K562 (cell line): Measurements from ENCODE around the gene RCBTB1. TPM values are rescaled to one million over a fixed set of nuclear protein-coding genes. Genes with fewer than 3 reads are reported as not detected.

ENCODE experiments used
- CCNT2 ChIP-seq: IDR thresholded peaks from 2 replicates; pipeline ENCODE4 v1.6.1; 2011; ENCODE audit warnings: borderline replicate concordance, low read depth, mild to moderate bottlenecking, moderate library complexity, mixed read lengths, low read length; ENCODE audit not compliant: insufficient read length; ENCODE audit errors: extremely low read depth
- ERF ChIP-seq: fragments of 450-650 bp; formaldehyde crosslinking; IDR thresholded peaks from 2 replicates; pipeline ENCODE4 v1.4.0; 2020; ENCODE audit warnings: mild to moderate bottlenecking, mixed read lengths
- KDM5B ChIP-seq: fragments of 200-600 bp; sonication (generic); IDR thresholded peaks from 2 replicates; pipeline ENCODE4 v1.6.1; 2012; ENCODE audit warnings: low read depth, mild to moderate bottlenecking, moderate library complexity, low read length, control low read depth, inconsistent platforms; ENCODE audit not compliant: insufficient replicate concordance
- PCBP2 ChIP-seq: fragments of 200-400 bp; formaldehyde crosslinking; IDR thresholded peaks from 2 replicates; pipeline ENCODE4 v1.6.1; 2018; ENCODE audit warnings: low read length, low read depth, mild to moderate bottlenecking, moderate library complexity; ENCODE audit not compliant: poor library complexity, severe bottlenecking
- RAD51 ChIP-seq: fragments of 450-650 bp; IDR thresholded peaks from 2 replicates; pipeline ENCODE4 v1.7.1; 2016; ENCODE audit warnings: low read depth, mild to moderate bottlenecking, borderline replicate concordance
- TFE3 ChIP-seq: fragments of 450-650 bp; formaldehyde crosslinking; IDR thresholded peaks from 2 replicates; pipeline ENCODE4 v1.4.0; 2020; ENCODE audit warnings: mild to moderate bottlenecking, mixed read lengths
- ZNF239 ChIP-seq: fragments of 250-450 bp; sonication (Bioruptor Pico); IDR thresholded peaks from 2 replicates; pipeline ENCODE4 v1.4.0; 2020; ENCODE audit warnings: mild to moderate bottlenecking
- ZNF263 ChIP-seq: sonication (generic); formaldehyde crosslinking; IDR thresholded peaks from 2 replicates; pipeline ENCODE4 v1.8.0; 2022; ENCODE audit warnings: mild to moderate bottlenecking, missing genetic modification reagents, borderline replicate concordance
- ZNF586 ChIP-seq: fragments of 450-650 bp; formaldehyde crosslinking; conservative IDR thresholded peaks from 2 replicates; pipeline ENCODE4 v1.4.0; 2020; ENCODE audit warnings: mild to moderate bottlenecking, moderate library complexity
- polyA plus RNA-seq, 8 experiments: library from polyadenylated mRNA; depleted of rRNA in 4 of 8; stranded (reverse) in 5 of 8; unstranded in 3 of 8; fragments of >200 nt; fragmentation: Nextera tagmentation in 2 of 8; fragmentation: Illumina TruSeq in 1 of 8; extraction: Ambion mirVana in 2 of 8; extraction: Trizol in 1 of 8; gene quantifications; 2 replicates each; pipeline versions ENCODE4 v1.2.1 to v1.2.3, GENCODE V29; 2011 to 2014; ENCODE audit warnings: inconsistent platforms in 1 of 8, missing spikeins in 1 of 8
- total RNA-seq, 7 experiments: library from RNA; depleted of rRNA in 6 of 7; stranded (reverse); fragments of >200 nt in 6 of 7; fragmentation: Illumina TruSeq in 2 of 7; extraction: Trizol in 2 of 7; gene quantifications; 2 replicates each; pipeline versions ENCODE4 v1.2.1 to v1.2.3, GENCODE V29; 2011 to 2021; ENCODE audit warnings: low replicate concordance in 1 of 7
- TF ChIP-seq, protein P1 (sequence below): fragments of 450-650 bp; IDR thresholded peaks from 2 replicates; pipeline ENCODE4 v1.6.1; 2016; ENCODE audit warnings: mild to moderate bottlenecking, moderate library complexity
- TF ChIP-seq, protein P2 (sequence below): conservative IDR thresholded peaks from 2 replicates; pipeline ENCODE4 v1.6.1; 2011; ENCODE audit warnings: low read depth, mild to moderate bottlenecking, low read length; ENCODE audit not compliant: control insufficient read depth

The RCBTB1 gene
- total and polyA plus RNA-seq, 9 of the 15 experiments (the other 6 are each of a cell fraction or from before 2014, with no cell fraction given) = 4.0 to 11.3 (median 8.4) TPM

DNA sequence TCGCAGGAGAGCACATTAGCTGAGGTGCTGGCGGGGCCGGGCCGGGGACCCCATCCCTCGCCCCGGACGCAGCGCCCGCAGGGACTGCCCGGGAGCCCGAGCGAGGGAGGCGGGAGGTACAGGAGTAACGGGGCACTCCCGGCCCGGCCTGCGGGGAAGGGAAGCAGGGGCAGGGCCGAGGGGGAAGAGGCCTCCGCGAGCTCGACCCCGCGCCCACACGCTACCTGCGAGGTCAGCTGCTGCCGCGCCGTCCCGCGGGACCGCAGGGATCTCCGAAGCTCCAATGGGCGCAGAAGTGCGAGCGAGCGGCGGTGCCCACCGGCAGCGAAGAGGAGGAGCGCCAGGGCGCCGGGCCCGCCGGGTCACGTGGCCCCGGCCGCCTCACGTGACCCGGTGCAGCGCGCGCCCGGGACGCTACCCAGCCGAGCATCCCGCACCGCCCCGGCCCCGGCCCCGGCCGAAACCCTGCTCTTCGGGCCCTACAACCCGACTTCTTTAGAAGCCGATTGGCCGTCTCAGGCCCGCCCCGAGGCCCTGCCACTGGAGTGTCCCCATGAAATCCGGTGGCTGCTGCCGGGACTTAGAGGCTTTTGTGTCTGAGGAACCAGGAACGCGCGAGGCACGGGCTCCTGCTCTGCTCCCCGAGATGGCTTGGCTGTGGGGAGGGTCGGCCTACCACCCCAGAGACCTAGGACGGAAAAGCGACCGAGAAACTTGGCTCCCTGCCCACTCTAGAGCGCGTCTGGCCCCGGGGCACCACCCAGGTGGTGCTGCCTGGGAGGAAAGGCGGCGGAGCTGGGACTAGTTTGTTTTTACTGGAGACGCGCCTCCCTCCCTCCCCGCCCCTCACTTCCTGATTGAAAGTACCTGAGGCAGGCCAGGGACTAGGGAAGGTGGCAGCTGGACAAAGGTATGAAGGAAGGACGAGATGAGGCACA lies at the start of gene RCBTB1 (continued):
- TF ChIP-seq, protein P1, sequence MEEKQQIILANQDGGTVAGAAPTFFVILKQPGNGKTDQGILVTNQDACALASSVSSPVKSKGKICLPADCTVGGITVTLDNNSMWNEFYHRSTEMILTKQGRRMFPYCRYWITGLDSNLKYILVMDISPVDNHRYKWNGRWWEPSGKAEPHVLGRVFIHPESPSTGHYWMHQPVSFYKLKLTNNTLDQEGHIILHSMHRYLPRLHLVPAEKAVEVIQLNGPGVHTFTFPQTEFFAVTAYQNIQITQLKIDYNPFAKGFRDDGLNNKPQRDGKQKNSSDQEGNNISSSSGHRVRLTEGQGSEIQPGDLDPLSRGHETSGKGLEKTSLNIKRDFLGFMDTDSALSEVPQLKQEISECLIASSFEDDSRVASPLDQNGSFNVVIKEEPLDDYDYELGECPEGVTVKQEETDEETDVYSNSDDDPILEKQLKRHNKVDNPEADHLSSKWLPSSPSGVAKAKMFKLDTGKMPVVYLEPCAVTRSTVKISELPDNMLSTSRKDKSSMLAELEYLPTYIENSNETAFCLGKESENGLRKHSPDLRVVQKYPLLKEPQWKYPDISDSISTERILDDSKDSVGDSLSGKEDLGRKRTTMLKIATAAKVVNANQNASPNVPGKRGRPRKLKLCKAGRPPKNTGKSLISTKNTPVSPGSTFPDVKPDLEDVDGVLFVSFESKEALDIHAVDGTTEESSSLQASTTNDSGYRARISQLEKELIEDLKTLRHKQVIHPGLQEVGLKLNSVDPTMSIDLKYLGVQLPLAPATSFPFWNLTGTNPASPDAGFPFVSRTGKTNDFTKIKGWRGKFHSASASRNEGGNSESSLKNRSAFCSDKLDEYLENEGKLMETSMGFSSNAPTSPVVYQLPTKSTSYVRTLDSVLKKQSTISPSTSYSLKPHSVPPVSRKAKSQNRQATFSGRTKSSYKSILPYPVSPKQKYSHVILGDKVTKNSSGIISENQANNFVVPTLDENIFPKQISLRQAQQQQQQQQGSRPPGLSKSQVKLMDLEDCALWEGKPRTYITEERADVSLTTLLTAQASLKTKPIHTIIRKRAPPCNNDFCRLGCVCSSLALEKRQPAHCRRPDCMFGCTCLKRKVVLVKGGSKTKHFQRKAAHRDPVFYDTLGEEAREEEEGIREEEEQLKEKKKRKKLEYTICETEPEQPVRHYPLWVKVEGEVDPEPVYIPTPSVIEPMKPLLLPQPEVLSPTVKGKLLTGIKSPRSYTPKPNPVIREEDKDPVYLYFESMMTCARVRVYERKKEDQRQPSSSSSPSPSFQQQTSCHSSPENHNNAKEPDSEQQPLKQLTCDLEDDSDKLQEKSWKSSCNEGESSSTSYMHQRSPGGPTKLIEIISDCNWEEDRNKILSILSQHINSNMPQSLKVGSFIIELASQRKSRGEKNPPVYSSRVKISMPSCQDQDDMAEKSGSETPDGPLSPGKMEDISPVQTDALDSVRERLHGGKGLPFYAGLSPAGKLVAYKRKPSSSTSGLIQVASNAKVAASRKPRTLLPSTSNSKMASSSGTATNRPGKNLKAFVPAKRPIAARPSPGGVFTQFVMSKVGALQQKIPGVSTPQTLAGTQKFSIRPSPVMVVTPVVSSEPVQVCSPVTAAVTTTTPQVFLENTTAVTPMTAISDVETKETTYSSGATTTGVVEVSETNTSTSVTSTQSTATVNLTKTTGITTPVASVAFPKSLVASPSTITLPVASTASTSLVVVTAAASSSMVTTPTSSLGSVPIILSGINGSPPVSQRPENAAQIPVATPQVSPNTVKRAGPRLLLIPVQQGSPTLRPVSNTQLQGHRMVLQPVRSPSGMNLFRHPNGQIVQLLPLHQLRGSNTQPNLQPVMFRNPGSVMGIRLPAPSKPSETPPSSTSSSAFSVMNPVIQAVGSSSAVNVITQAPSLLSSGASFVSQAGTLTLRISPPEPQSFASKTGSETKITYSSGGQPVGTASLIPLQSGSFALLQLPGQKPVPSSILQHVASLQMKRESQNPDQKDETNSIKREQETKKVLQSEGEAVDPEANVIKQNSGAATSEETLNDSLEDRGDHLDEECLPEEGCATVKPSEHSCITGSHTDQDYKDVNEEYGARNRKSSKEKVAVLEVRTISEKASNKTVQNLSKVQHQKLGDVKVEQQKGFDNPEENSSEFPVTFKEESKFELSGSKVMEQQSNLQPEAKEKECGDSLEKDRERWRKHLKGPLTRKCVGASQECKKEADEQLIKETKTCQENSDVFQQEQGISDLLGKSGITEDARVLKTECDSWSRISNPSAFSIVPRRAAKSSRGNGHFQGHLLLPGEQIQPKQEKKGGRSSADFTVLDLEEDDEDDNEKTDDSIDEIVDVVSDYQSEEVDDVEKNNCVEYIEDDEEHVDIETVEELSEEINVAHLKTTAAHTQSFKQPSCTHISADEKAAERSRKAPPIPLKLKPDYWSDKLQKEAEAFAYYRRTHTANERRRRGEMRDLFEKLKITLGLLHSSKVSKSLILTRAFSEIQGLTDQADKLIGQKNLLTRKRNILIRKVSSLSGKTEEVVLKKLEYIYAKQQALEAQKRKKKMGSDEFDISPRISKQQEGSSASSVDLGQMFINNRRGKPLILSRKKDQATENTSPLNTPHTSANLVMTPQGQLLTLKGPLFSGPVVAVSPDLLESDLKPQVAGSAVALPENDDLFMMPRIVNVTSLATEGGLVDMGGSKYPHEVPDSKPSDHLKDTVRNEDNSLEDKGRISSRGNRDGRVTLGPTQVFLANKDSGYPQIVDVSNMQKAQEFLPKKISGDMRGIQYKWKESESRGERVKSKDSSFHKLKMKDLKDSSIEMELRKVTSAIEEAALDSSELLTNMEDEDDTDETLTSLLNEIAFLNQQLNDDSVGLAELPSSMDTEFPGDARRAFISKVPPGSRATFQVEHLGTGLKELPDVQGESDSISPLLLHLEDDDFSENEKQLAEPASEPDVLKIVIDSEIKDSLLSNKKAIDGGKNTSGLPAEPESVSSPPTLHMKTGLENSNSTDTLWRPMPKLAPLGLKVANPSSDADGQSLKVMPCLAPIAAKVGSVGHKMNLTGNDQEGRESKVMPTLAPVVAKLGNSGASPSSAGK = peak; percentile 55
- no peak for TF ChIP-seq PCBP2
- 0 out of 2 replicates have a peak, but pooled peaks have one; percentile 39 for TF ChIP-seq ERF (CRISPR knock-in tag)
- TF ChIP-seq ZNF586 = no peak
- TF ChIP-seq TFE3 = peak; percentile 94
- TF ChIP-seq, protein P2, sequence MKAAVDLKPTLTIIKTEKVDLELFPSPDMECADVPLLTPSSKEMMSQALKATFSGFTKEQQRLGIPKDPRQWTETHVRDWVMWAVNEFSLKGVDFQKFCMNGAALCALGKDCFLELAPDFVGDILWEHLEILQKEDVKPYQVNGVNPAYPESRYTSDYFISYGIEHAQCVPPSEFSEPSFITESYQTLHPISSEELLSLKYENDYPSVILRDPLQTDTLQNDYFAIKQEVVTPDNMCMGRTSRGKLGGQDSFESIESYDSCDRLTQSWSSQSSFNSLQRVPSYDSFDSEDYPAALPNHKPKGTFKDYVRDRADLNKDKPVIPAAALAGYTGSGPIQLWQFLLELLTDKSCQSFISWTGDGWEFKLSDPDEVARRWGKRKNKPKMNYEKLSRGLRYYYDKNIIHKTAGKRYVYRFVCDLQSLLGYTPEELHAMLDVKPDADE = peak; percentile 63; the same call in 1 of the 2 replicates
- no peak for TF ChIP-seq ZNF239 (CRISPR knock-in tag)
- TF ChIP-seq RAD51 = peak; percentile 89
- 0 out of 2 replicates have a peak, but pooled peaks have one; percentile 33 for TF ChIP-seq ZNF263 (CRISPR knock-in tag)
- TF ChIP-seq KDM5B = peak; percentile 45
- peak; percentile 44 for TF ChIP-seq CCNT2
